HG03175 (cell line): ENCODE results near the gene USP31.

Source experiments
- ATAC-seq: cut with Tn5 transposase; IDR thresholded peaks from one replicate; pipeline ENCODE4 v1.9.1; 2021; ENCODE audit warnings: mild to moderate bottlenecking, moderate library complexity; ENCODE audit not compliant: unreplicated experiment

The USP31 gene

GRCh38 chr16:23025692-23026307 lies 123.5 kb downstream of the USP31 start:
- ATAC-seq, result no peak

GRCh38 chr16:23024044-23024443 lies 125.2 kb downstream of the USP31 start:
- no peak for ATAC-seq

- ATAC-seq, result no peak
These were observed 129.2 kb downstream of the USP31 start for GRCh38 chr16:23020084-23020483.

GRCh38 chr16:23016368-23016767 lies 132.9 kb downstream of the USP31 start:
- no peak for ATAC-seq

GRCh38 chr16:23015580-23015979 lies 133.7 kb downstream of the USP31 start:
- no peak for ATAC-seq

GRCh38 chr16:23014592-23014991 lies 134.7 kb downstream of the USP31 start:
- ATAC-seq, result no peak
